GM21723 (cell line): ENCODE results near the gene NPHP1.
"Not testable (repeated sequence)": the region's sequence is repeated elsewhere in the genome, so short reads cannot be mapped to it uniquely, and the experiment has no call there.

ENCODE experiments used
- ATAC-seq: cut with Tn5 transposase; IDR thresholded peaks from one replicate; pipeline ENCODE4 v1.9.1; 2021; ENCODE audit warnings: mild to moderate bottlenecking, moderate library complexity; ENCODE audit not compliant: unreplicated experiment

The NPHP1 gene

GRCh38 chr2:110198016-110198415, 6.8 kb downstream of the NPHP1 start:
- ATAC-seq: no peak

GRCh38 chr2:110197452-110197851, 7.4 kb downstream of the NPHP1 start:
- no peak for ATAC-seq

- not testable (repeated sequence) for ATAC-seq
Observed at GRCh38 chr2:110190169-110190568, 14.6 kb downstream of the NPHP1 start.

GRCh38 chr2:110182449-110182848, 22.4 kb downstream of the NPHP1 start:
- no peak for ATAC-seq

- ATAC-seq: no peak
Observed at GRCh38 chr2:110180036-110180435, 24.8 kb downstream of the NPHP1 start.

- ATAC-seq: no peak
Observed at GRCh38 chr2:110173523-110173922, 31.3 kb downstream of the NPHP1 start.

- no peak for ATAC-seq
Observed at GRCh38 chr2:110172506-110172905, 32.3 kb downstream of the NPHP1 start.

GRCh38 chr2:110170102-110170501, 34.7 kb downstream of the NPHP1 start:
- no peak for ATAC-seq

- no peak for ATAC-seq
Observed at GRCh38 chr2:110167326-110168000, 37.4 kb downstream of the NPHP1 start.

- ATAC-seq: no peak
Observed at GRCh38 chr2:110166266-110166665, 38.5 kb downstream of the NPHP1 start.

GRCh38 chr2:110157153-110157793, 47.5 kb downstream of the NPHP1 start:
- ATAC-seq: no peak

- ATAC-seq: not testable (repeated sequence)
Observed at GRCh38 chr2:110154828-110155227, 50.0 kb downstream of the NPHP1 start.

GRCh38 chr2:110154188-110154587, 50.6 kb downstream of the NPHP1 start:
- ATAC-seq: not testable (repeated sequence)

GRCh38 chr2:110153416-110153815, 51.4 kb downstream of the NPHP1 start:
- ATAC-seq: no peak

- no peak for ATAC-seq
Observed at GRCh38 chr2:110152943-110153342, 51.9 kb downstream of the NPHP1 start.

- no peak for ATAC-seq
Observed at GRCh38 chr2:110149330-110150220, 55.2 kb downstream of the NPHP1 start.

GRCh38 chr2:110146945-110147332, 57.9 kb downstream of the NPHP1 start:
- no peak for ATAC-seq

GRCh38 chr2:110146183-110146944, 58.4 kb downstream of the NPHP1 start:
- no peak for ATAC-seq

GRCh38 chr2:110143982-110144381, 60.8 kb downstream of the NPHP1 start:
- ATAC-seq: no peak

- no peak for ATAC-seq
Observed at GRCh38 chr2:110140401-110140800, 64.4 kb downstream of the NPHP1 start.

GRCh38 chr2:110134025-110134424, 70.8 kb downstream of the NPHP1 start:
- ATAC-seq: no peak
